K562 (cell line): ENCODE measurements around the gene RTN4. TPM values are rescaled to one million over a fixed set of nuclear protein-coding genes. Genes with fewer than 3 reads are reported as not detected.
A peak's percentile ranks its signal among the peaks of the same experiment; 100 is the strongest.
"Not testable (repeated sequence)": the region's sequence is repeated elsewhere in the genome, so short reads cannot be mapped to it uniquely, and the experiment has no call there.

Experiments used
- ATAC-seq: fragments of 200-7000 bp; cut with Tn5 transposase; 3 replicates; pipeline ENCODE4 v1.9.1; 2020; ENCODE audit warnings: moderate library complexity
- BruUV-seq: library from RNA; stranded (reverse); fragments of 400-500 nt; replicated peaks from 2 replicates; lab custom pipeline; 2021; lab: Mats Ljungman, UMichigan
- CTCF ChIA-PET: fragments of 300-600 bp; formaldehyde crosslinking; extraction: SDS; loops from one replicate; lab custom pipeline; 2021; ENCODE audit warnings: low intra/inter-chr PET ratio; lab: Yijun Ruan, JAX
- POLR2A ChIA-PET: fragments of 300-600, 350-650 bp; sonication (Branson Sonifier 250); formaldehyde crosslinking; extraction: SDS; loops from one replicate; lab custom pipeline; 2021; ENCODE audit warnings: antibody characterized with exemption, inconsistent platforms; lab: Yijun Ruan, JAX
- DNase-seq, 4 experiments: peaks; one replicate each; pipeline versions ENCODE4 v3.0.0 to v3.0.0-alpha.2; 2011 to 2018; ENCODE audit warnings: low spot score in 3 of 4, mixed read lengths in 3 of 4; ENCODE audit errors: extremely low read depth in 1 of 4
- FAIRE-seq: peaks from 2 replicates; lab custom pipeline; 2011; peaks lifted over from hg19 to GRCh38; lab: Jason Lieb, UNC
- H2AFZ ChIP-seq: 2 replicates; pipeline ENCODE4 v1.6.0; 2011; ENCODE audit warnings: low read depth, low read length, control low read depth, inconsistent platforms
- H3K27ac ChIP-seq: fragments of 200-600 bp; 3 replicates; pipeline ENCODE4 v1.8.0; 2011; ENCODE audit warnings: low read depth, mild to moderate bottlenecking, control low read depth, inconsistent platforms, low read length, moderate library complexity, mixed read lengths; ENCODE audit errors: extremely low read depth
- H3K27me3 ChIP-seq, 2 experiments: fragments of 300-600 bp in 1 of 2; 2 replicates in 1 of 2; 3 replicates in 1 of 2; pipeline versions ENCODE4 v1.6.0 to v1.8.0; 2011; ENCODE audit warnings: inconsistent platforms in 2 of 2, low read length in 2 of 2, mild to moderate bottlenecking in 1 of 2, mixed read lengths in 1 of 2, moderate library complexity in 1 of 2; ENCODE audit not compliant: control insufficient read depth in 2 of 2, insufficient read depth in 2 of 2
- H3K36me3 ChIP-seq: fragments of 300-600 bp; 3 replicates; pipeline ENCODE4 v1.8.0; 2011; ENCODE audit warnings: mild to moderate bottlenecking, low read length, inconsistent platforms; ENCODE audit not compliant: control insufficient read depth, insufficient read depth
- H3K4me1 ChIP-seq, 2 experiments: fragments of 200-600 bp in 1 of 2; replicated peaks in 1 of 2; 2 replicates in 1 of 2; 3 replicates in 1 of 2; pipeline versions ENCODE4 v1.5.1 to v1.8.0; 2011; ENCODE audit warnings: inconsistent platforms in 2 of 2, low read length in 2 of 2, mild to moderate bottlenecking in 1 of 2, mixed read lengths in 1 of 2, moderate library complexity in 1 of 2; ENCODE audit not compliant: control insufficient read depth in 2 of 2, insufficient read depth in 2 of 2
- H3K4me2 ChIP-seq: 2 replicates; pipeline ENCODE4 v1.6.1; 2011; ENCODE audit warnings: low read length, control low read depth, inconsistent platforms, mixed read lengths; ENCODE audit not compliant: insufficient read depth
- H3K4me3 ChIP-seq: fragments of 200-600 bp; sonication (generic), shearing (Covaris generic); 2 replicates; pipeline ENCODE4 v1.5.1; 2016; ENCODE audit warnings: control low read depth, inconsistent platforms
- H3K79me2 ChIP-seq: fragments of 200-600 bp; 3 replicates; pipeline ENCODE4 v1.8.0; 2011; ENCODE audit warnings: low read length, inconsistent platforms; ENCODE audit not compliant: control insufficient read depth, insufficient read depth
- H3K9ac ChIP-seq, 2 experiments: 2 replicates each; pipeline versions ENCODE4 v1.6.0 to v1.6.1; 2011; ENCODE audit warnings: low read depth in 2 of 2, low read length in 2 of 2, control low read depth in 1 of 2, inconsistent platforms in 1 of 2, mild to moderate bottlenecking in 1 of 2, mixed read lengths in 1 of 2; ENCODE audit not compliant: insufficient read depth in 1 of 2
- H3K9me1 ChIP-seq: one replicate; pipeline ENCODE4 v1.6.0; 2011; ENCODE audit warnings: inconsistent platforms, mild to moderate bottlenecking, low read length, moderate library complexity; ENCODE audit not compliant: control insufficient read depth, insufficient read depth
- H3K9me3 ChIP-seq: replicated peaks from 2 replicates; pipeline ENCODE4 v1.5.1; 2011; ENCODE audit warnings: low read depth, low read length, inconsistent platforms; ENCODE audit not compliant: control insufficient read depth, insufficient read depth
- H4K20me1 ChIP-seq: replicated peaks from 2 replicates; pipeline ENCODE4 v1.6.1; 2011; ENCODE audit warnings: low read length, inconsistent platforms, mixed read lengths; ENCODE audit not compliant: control insufficient read depth, insufficient read depth
- HMBOX1 ChIP-seq: sonication (generic); IDR thresholded peaks from 2 replicates; pipeline ENCODE4 v1.6.1; 2016
- PHF8 ChIP-seq: fragments of 200-600 bp; sonication (generic); IDR thresholded peaks from 2 replicates; pipeline ENCODE4 v1.6.1; 2012; ENCODE audit warnings: mixed run types, mild to moderate bottlenecking, inconsistent platforms, low read length, moderate library complexity, borderline replicate concordance
- POLR2AphosphoS5 ChIP-seq: IDR thresholded peaks from 2 replicates; pipeline ENCODE4 v1.6.1; 2011; ENCODE audit warnings: mild to moderate bottlenecking, low read depth, low read length, moderate library complexity; ENCODE audit not compliant: control insufficient read depth, insufficient read depth
- RUNX1 ChIP-seq: sonication (generic); IDR thresholded peaks from 2 replicates; pipeline ENCODE4 v1.6.1; 2016; ENCODE audit warnings: antibody characterized with exemption, low read depth
- SMAD4 ChIP-seq: fragments of 250-450 bp; sonication (Bioruptor Pico); conservative IDR thresholded peaks from 2 replicates; pipeline ENCODE4 v1.8.0; 2021; ENCODE audit warnings: inconsistent platforms, mild to moderate bottlenecking, moderate library complexity
- WHSC1 ChIP-seq: IDR thresholded peaks from one replicate; pipeline ENCODE4 v1.6.1; 2012; ENCODE audit warnings: low read length, control low read depth, inconsistent platforms
- ZFP36 ChIP-seq: fragments of 150-350 bp; IDR thresholded peaks from 2 replicates; pipeline ENCODE4 v1.6.1; 2018; ENCODE audit warnings: low read length, low read depth; ENCODE audit not compliant: partially characterized antibody
- ZNF766 ChIP-seq: fragments of 200-800 bp; sonication (Bioruptor generic); conservative IDR thresholded peaks from 2 replicates; pipeline ENCODE4 v1.6.1; 2016; ENCODE audit warnings: missing genetic modification characterization, missing compliant biosample characterization
- WGBS: fragments of 100-300 bp; shearing (Covaris generic); methylation state at CpG from one replicate; pipeline ENCODE4 v1.1.6; 2016; ENCODE audit warnings: low coverage, mixed read lengths; ENCODE audit not compliant: insufficient coverage; ENCODE audit errors: missing lambda C conversion rate; 5-methylcytosine and 5-hydroxymethylcytosine counted together
- in situ Hi-C: fragments of 300-500 bp; cut with MboI; formaldehyde crosslinking; loops from 4 replicates; pipeline ENCODE4 v1.15.0; 2018; ENCODE audit warnings: inconsistent platforms, mixed read lengths
- intact Hi-C: fragments of 100-400 bp; cut with micrococcal nuclease; formaldehyde crosslinking; loops from 2 replicates; pipeline ENCODE4 v1.14.2; 2022
- polyA plus RNA-seq, 8 experiments: library from polyadenylated mRNA; depleted of rRNA in 4 of 8; stranded (reverse) in 5 of 8; unstranded in 3 of 8; fragments of >200 nt; fragmentation: Nextera tagmentation in 2 of 8; fragmentation: Illumina TruSeq in 1 of 8; extraction: Ambion mirVana in 2 of 8; extraction: Trizol in 1 of 8; gene quantifications; 2 replicates each; pipeline versions ENCODE4 v1.2.1 to v1.2.3, GENCODE V29; 2011 to 2014; ENCODE audit warnings: inconsistent platforms in 1 of 8, missing spikeins in 1 of 8
- total RNA-seq, 7 experiments: library from RNA; depleted of rRNA in 6 of 7; stranded (reverse); fragments of >200 nt in 6 of 7; fragmentation: Illumina TruSeq in 2 of 7; extraction: Trizol in 2 of 7; gene quantifications; 2 replicates each; pipeline versions ENCODE4 v1.2.1 to v1.2.3, GENCODE V29; 2011 to 2021; ENCODE audit warnings: low replicate concordance in 1 of 7
- TF ChIP-seq, protein P1 (sequence below): fragments of 250-450 bp; sonication (Bioruptor Pico); IDR thresholded peaks from 2 replicates; pipeline ENCODE4 v1.4.0; 2020; ENCODE audit warnings: mild to moderate bottlenecking, moderate library complexity
- TF ChIP-seq, protein P2 (sequence below), 2 experiments: fragments of 450-650 bp; IDR thresholded peaks; 2 replicates each; pipeline ENCODE4 v1.6.1; 2016

Gene RTN4
- total and polyA plus RNA-seq, 9 of the 15 experiments (the other 6 are each of a cell fraction or from before 2014, with no cell fraction given): 73.0 to 248 (median 116) TPM

GRCh38 chr2:55091681-55092080 is 41.4 kb upstream of the RTN4 start:
- H3K9ac ChIP-seq, H3K27me3 ChIP-seq, H3K79me2 ChIP-seq, H3K27ac ChIP-seq, BruUV-seq, intact Hi-C loops, ATAC-seq, FAIRE-seq, CTCF ChIA-PET, in situ Hi-C loops, DNase-seq, H3K4me2 ChIP-seq, H3K4me3 ChIP-seq, H4K20me1 ChIP-seq, H3K36me3 ChIP-seq, H3K9me1 ChIP-seq, H2AFZ ChIP-seq, H3K9me3 ChIP-seq: not testable (repeated sequence)
- TF ChIP-seq ZNF766 (CRISPR knock-in tag) (0 out of 2 replicates have a peak, but pooled peaks have one; percentile 52), ZFP36 (peak; percentile 52)
- H3K4me1 ChIP-seq: peaks cover 3 to 34% of the 10 kb centered on the region in 2 experiments; a peak in 4 of 5 replicates
- POLR2A ChIA-PET: interaction anchor here (0.7 to 1.2 kb wide), 2 partner anchors 9 to 54 kb away, joined by 3 read pairs; no protein-coding TSS in a partner anchor
- 56% methylated on average over 2 of the region's 4 CpGs for WGBS

- Histone ChIP-seq H3K4me1 (peaks cover 3 to 33% of the 10 kb centered on the region in 2 experiments; a peak in 4 of 5 replicates), H2AFZ (peak overlapping the region; percentile 69), H3K9ac (no peak overlapping the region), H3K9me3 (no peaks in the 10 kb centered on the region), H3K4me2 (no peak overlapping the region), H3K4me3 (no peak overlapping the region), H4K20me1 (no peaks in the 10 kb centered on the region), H3K27me3 (no peaks in the 10 kb centered on the region), H3K79me2 (no peaks in the 10 kb centered on the region), H3K9me1 (no peaks in the 10 kb centered on the region), H3K36me3 (no peaks in the 10 kb centered on the region), H3K27ac (no peak overlapping the region; the same call in 2 of the 3 replicates)
- FAIRE-seq: peak; percentile 64
- peak in 2 of 4 experiments; percentile 45 to 58 for DNase-seq
- intact Hi-C loops: no loop called here
- CTCF ChIA-PET: interaction anchor here (0.5 kb wide), 1 partner anchor 42 kb away, joined by 4 read pairs; no protein-coding TSS in a partner anchor
- ATAC-seq: peak; percentile 73
- BruUV-seq: no TSS peak
- in situ Hi-C loops: no loop called here
- POLR2A ChIA-PET: interaction anchor here (1.5 kb wide), 1 partner anchor 46 kb away, joined by 5 read pairs; no protein-coding TSS in a partner anchor
- 25% methylated on average over 2 of the region's 2 CpGs for WGBS
- peak; percentile 74; the same call in 1 of the 2 replicates for TF ChIP-seq HMBOX1
- TF ChIP-seq POLR2AphosphoS5: no peak
- TF ChIP-seq WHSC1: no peak
- no peak for TF ChIP-seq RUNX1
- TF ChIP-seq SMAD4 (CRISPR knock-in tag): 0 out of 2 replicates have a peak, but pooled peaks have one; percentile 16
- TF ChIP-seq, protein P1, sequence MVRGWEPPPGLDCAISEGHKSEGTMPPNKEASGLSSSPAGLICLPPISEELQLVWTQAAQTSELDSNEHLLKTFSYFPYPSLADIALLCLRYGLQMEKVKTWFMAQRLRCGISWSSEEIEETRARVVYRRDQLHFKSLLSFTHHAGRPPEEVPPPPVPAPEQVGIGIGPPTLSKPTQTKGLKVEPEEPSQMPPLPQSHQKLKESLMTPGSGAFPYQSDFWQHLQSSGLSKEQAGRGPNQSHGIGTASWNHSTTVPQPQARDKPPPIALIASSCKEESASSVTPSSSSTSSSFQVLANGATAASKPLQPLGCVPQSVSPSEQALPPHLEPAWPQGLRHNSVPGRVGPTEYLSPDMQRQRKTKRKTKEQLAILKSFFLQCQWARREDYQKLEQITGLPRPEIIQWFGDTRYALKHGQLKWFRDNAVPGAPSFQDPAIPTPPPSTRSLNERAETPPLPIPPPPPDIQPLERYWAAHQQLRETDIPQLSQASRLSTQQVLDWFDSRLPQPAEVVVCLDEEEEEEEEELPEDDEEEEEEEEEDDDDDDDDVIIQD (CRISPR knock-in tag): no peak
- no peak for TF ChIP-seq PHF8
- TF ChIP-seq, protein P2, sequence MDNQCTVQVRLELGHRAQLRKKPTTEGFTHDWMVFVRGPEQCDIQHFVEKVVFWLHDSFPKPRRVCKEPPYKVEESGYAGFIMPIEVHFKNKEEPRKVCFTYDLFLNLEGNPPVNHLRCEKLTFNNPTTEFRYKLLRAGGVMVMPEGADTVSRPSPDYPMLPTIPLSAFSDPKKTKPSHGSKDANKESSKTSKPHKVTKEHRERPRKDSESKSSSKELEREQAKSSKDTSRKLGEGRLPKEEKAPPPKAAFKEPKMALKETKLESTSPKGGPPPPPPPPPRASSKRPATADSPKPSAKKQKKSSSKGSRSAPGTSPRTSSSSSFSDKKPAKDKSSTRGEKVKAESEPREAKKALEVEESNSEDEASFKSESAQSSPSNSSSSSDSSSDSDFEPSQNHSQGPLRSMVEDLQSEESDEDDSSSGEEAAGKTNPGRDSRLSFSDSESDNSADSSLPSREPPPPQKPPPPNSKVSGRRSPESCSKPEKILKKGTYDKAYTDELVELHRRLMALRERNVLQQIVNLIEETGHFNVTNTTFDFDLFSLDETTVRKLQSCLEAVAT (IDR thresholded peaks at IDR 0.05): peak in 1 of 2 experiments; percentile 26; a peak in 1 of 4 replicates
These were observed 40.5 kb upstream of the RTN4 start for GRCh38 chr2:55090702-55091101.
